ENCODE data around the gene IL20RA. TPM values are rescaled to one million over a fixed set of nuclear protein-coding genes. Genes with fewer than 3 reads are reported as not detected.

Gene IL20RA
- total RNA-seq, 2 donors from 2014 or later: not detected

DNA sequence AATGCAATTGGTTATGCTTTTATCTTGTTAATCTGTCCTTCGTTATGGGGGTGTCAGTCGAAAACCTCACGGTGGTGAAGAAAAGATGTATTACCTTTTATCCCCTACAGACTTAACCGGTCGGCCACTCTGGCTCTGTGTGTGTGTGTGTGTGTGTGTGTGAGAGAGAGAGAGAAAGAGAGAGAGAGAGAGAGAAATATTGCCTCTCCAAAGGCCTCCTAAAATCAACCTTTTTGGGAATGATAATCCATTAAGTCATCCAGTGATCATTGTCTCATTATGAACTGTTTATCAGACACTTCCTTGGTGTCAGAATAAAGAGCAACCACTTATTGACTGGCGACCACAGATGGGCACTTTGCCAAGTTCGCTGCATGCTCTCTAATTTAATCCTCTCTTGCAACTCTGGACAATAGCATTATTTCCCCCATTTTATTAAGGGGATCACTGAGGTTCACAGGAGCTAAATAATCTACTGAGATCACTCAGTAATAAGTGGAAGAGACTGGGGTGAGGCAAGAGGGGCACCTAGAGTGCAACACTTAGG lies 92.0 kb downstream of the IL20RA start:
- Mint-ChIP-seq H3K9me3 (no peaks in the 10 kb centered on the region), H3K27ac (no peak overlapping the region), H3K27me3 (ENCODE audit: low read depth) (peaks cover 14% of the 10 kb centered on the region), H3K4me1 (ENCODE audit: low read depth) (peaks cover 8% of the 10 kb centered on the region), H3K36me3 (ENCODE audit: insufficient read depth in 2 of 2) (no peaks in the 10 kb centered on the region), H3K4me3 (no peak overlapping the region)
- DNase-seq (no peak), ATAC-seq (replicated peaks in 1 of 2) (no peak)

DNA sequence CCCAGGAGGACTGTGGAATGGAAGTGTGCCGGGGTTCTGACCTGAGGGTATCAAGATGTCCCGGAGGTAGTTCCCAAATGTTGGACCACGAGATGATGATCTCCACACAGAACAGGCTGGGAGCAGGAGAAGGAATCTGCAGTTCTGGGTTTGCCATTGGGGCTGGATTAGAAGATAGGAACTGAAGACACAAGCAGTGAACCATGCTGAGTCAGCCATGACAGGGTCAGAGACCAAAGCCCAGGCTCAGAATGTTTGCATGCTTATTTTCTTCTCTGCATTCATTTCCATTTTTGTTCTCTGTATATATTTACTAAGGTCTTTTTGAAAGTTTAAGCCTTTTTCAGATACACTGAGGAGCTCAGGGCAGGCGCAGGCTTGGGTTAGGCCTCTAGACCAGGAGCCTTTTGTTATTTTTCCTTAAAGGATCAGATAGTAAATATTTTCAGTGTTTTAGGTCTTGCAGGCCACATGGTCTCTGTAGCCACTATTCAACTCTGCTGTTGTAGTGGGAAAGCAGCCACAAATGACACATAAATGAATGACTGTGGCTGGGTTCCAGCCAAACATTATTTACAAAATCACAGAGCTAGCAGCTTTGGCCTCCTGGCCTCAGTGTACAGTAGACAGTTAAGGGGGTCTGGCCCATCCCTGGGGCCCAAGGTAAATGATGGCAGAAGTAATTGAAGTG lies 94.2 kb downstream of the IL20RA start:
- Mint-ChIP-seq H3K9me3 (no peaks in the 10 kb centered on the region), H3K27me3 (ENCODE audit: low read depth) (peaks cover 13% of the 10 kb centered on the region), H3K36me3 (ENCODE audit: insufficient read depth in 2 of 2) (peaks cover 0 to 1% of the 10 kb centered on the region in 2 donors), H3K4me3 (no peak overlapping the region), H3K27ac (no peak overlapping the region), H3K4me1 (ENCODE audit: low read depth) (no peaks in the 10 kb centered on the region)
- DNase-seq: no peak
- ATAC-seq (replicated peaks in 1 of 2): no peak

Other genes starting within 250 kb of the IL20RA start
- gene PEX7, start 222.4 kb downstream of the IL20RA start, total RNA-seq: 1 to 10 TPM; 3.8 to 4.9 TPM
- not detected for gene SLC35D3, start 122.7 kb downstream of the IL20RA start, total RNA-seq
- not detected for gene IL22RA2, start 128.7 kb upstream of the IL20RA start, total RNA-seq
- 10 to 100 TPM; 51.0 to 54.3 TPM for gene IFNGR1, start 174.4 kb upstream of the IL20RA start, total RNA-seq